ENCODE data around the gene HS2ST1.

DNA sequence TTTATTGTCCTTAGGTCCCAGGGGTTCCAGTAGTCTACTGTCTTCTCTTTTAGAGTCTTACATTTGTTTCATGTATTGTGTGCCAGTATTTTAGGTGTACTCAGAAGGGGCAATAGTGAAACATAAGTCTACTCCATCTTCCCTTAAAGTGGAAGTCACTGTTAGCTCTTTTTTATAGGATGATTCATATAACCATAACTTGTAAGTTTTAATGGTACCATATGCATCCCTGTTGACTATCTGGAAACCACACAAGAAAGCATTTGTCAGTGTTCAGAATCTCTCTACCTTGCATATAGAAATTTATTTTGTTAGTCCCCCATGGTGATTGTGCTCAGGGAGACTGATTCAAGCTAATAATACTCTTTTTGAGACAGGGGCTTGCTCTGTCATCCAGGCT, 149.9 kb downstream of the HS2ST1 start:
- TF ChIP-seq, protein P1, sequence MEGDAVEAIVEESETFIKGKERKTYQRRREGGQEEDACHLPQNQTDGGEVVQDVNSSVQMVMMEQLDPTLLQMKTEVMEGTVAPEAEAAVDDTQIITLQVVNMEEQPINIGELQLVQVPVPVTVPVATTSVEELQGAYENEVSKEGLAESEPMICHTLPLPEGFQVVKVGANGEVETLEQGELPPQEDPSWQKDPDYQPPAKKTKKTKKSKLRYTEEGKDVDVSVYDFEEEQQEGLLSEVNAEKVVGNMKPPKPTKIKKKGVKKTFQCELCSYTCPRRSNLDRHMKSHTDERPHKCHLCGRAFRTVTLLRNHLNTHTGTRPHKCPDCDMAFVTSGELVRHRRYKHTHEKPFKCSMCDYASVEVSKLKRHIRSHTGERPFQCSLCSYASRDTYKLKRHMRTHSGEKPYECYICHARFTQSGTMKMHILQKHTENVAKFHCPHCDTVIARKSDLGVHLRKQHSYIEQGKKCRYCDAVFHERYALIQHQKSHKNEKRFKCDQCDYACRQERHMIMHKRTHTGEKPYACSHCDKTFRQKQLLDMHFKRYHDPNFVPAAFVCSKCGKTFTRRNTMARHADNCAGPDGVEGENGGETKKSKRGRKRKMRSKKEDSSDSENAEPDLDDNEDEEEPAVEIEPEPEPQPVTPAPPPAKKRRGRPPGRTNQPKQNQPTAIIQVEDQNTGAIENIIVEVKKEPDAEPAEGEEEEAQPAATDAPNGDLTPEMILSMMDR (IDR thresholded peaks at IDR 0.05), result no peak
- TF ChIP-seq RAD21 (conservative IDR thresholded peaks at IDR 0.05 in 1 of 2, IDR thresholded peaks at IDR 0.05 in 1 of 2) (no peak), PBX3 (IDR thresholded peaks at IDR 0.05) (no peak), POLR2A (IDR thresholded peaks at IDR 0.05; ENCODE audit: low read length) (no peak), MYC (IDR thresholded peaks at IDR 0.05; ENCODE audit: borderline replicate concordance, low read length) (no peak), SMC3 (IDR thresholded peaks at IDR 0.05) (no peak), RARB (CRISPR knock-in tag; IDR thresholded peaks at IDR 0.05) (no peak), EP300 (IDR thresholded peaks at IDR 0.05) (no peak)
